ENCODE data around the gene NFE2L2.
"Not testable (repeated sequence)": the region's sequence is repeated elsewhere in the genome, so short reads cannot be mapped to it uniquely, and the experiment has no call there.

NFE2L2 gene

GRCh38 chr2:177264693-177265587 is at the start of gene NFE2L2:
TSS of gene NFE2L2 (minus strand) at chr2:177264727. CDS start at chr2:177264576, 151 bp downstream.
- peak; percentile 97 for DNase-seq (ENCODE audit: low read depth)

DNA sequence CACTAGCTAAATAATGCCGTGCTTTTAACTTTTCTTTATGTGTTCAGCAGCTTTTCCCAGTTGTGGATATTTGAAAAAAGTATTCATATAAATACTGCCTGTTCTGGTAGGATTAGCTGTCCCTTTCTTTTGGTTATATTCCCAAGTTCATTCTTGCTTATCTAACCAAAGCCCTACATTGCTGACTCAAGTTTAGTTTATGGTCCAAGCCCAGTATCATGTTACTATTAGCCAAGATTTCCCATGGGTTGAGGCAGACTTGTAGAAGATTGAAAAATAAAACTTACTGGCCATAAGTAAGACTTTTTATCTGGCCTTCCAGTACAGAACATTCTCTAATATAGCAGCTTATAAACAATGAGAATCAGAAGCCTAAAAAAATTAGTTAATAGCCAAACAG is 49.7 kb upstream of the NFE2L2 start:
- no peak for DNase-seq (ENCODE audit: low read depth)

GRCh38 chr2:177313162-177313781 is 48.7 kb upstream of the NFE2L2 start:
- no peak for DNase-seq (ENCODE audit: low read depth)

DNA sequence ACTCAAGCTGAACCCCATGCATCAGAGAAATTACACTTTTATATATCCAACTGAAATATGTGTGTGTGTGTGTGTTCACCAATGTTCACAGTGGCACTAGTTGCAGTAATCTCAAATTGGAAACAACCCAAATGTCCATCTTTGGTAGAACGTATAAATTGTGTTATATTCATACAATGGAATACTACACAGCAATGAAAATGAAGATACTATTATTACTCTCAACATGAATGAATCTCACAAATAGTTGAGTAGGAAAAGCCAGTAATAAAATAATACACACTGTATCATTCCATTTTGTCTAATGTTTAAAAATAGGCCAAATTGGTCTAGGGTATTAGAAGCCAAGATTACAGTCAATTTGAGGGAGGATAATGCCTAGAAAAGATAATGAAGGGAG is 48.0 kb upstream of the NFE2L2 start:
- no peak for DNase-seq (ENCODE audit: low read depth)

DNA sequence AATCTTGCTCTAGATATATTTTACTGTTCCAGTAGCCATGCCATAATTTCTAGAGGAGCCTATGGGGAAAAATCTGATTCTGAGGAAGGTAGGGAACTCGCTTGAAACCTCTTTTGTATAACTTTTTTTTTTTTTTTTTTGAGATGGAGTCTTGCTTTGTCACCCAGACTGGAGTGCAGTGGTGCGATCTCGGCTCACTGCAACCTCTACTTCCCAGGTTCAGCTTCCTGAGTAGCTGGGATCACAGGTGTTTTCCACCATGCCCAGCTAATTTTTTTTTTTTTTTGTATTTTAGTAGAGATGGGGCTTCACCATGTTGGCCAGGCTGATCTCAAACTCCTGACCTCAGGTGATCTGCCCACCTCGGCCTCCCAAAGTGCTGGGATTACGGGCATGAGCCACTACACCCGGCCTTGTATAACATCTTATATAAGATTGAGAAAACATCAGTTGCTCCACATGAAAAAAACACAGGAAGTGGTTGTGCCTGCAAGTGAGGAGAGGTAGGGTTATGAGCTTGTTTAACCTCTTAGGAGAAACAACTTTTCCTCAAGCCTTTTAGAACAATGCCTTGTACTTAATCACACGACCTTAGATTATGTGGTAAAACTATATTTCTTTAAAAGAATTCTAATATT is 45.3 kb upstream of the NFE2L2 start:
- not testable (repeated sequence) for DNase-seq (ENCODE audit: low read depth)

DNA sequence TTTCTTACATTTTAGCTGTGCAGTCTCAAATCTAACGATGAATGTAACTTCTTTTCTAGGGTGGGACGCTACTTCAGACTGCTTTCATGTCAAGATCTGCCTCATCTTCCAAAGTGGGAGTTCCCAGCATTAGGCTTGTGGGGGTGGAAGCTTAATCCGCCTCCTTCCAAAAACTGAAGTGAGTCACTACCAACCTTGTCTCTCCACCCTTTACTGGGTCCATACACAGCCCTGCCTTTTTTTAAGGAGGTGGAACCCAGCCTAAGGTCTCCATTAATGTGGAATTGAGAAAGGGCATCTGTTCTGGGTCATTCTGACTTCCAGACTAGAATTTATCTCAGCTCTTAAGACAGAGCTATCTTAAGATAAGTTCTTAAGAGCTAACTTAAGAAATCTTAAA is 42.0 kb upstream of the NFE2L2 start:
- DNase-seq (ENCODE audit: low read depth), result no peak

- no peak for DNase-seq (ENCODE audit: low read depth)
Observed at GRCh38 chr2:177303939-177304338, 39.4 kb upstream of the NFE2L2 start.

- DNase-seq (ENCODE audit: low read depth), result no peak
Observed at GRCh38 chr2:177302552-177302951, 38.0 kb upstream of the NFE2L2 start.

DNA sequence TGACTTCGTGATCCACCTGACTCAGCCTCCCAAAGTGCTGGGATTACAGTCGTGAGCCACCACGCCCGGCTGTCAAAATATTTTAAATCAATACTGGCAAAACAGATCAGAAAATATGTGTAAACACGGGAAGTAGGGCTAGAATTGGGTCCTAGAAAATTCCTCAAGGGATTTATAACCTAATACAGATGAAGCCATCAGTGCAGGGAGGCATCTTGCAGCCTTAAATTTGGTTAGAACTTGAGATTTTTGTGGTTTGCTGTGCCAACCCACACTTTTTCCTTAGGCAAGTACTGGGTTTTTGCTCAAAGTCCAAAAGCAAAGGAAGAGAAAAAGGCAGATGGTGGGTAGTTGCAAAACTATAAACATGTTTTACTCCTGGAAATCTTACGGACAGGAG is 33.7 kb upstream of the NFE2L2 start:
- no peak for DNase-seq (ENCODE audit: low read depth)

DNA sequence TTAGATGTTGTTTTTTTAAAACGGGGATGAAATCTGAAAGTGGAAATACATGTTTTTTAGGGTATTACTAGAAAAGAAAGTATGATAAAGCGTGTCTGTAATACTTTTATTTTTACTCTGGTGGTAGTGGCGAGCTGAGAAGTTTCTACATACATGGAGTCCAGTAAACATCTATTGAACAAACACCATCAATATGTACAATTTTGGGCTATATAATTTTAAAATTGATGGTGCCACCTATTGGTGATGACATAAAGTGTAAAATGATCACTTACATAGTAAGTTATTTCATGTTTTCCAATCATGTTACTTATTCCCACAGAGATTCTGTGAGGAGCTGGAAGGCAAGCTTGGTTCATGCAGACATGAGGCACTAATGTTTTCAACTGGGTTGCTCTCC is 31.5 kb upstream of the NFE2L2 start:
- no peak for DNase-seq (ENCODE audit: low read depth)

- no peak for DNase-seq (ENCODE audit: low read depth)
Observed at GRCh38 chr2:177295484-177295883, 31.0 kb upstream of the NFE2L2 start.

GRCh38 chr2:177291701-177292100 is 27.2 kb upstream of the NFE2L2 start:
- no peak for DNase-seq (ENCODE audit: low read depth)

GRCh38 chr2:177289824-177290628 is 25.5 kb upstream of the NFE2L2 start:
- no peak for DNase-seq (ENCODE audit: low read depth)

DNA sequence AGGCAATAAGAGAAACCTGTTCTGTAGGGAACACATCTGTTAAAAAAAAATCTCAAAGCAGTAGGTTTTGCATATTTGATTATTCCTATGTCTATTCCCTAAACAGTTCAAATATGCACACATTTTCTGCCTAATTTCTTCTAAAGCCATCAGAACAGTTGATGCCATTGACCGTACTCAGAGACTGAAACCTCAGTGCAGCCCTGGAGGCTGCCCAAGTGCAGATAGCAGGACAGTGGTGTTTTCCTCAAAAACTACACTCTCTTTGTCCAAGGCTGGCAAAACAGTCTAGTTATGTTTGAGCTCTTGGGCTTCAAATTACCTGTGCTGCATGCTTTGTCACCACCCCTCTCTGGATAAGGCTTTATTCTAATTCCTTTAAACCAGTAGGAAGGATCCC is 23.3 kb upstream of the NFE2L2 start:
- no peak for DNase-seq (ENCODE audit: low read depth)

DNA sequence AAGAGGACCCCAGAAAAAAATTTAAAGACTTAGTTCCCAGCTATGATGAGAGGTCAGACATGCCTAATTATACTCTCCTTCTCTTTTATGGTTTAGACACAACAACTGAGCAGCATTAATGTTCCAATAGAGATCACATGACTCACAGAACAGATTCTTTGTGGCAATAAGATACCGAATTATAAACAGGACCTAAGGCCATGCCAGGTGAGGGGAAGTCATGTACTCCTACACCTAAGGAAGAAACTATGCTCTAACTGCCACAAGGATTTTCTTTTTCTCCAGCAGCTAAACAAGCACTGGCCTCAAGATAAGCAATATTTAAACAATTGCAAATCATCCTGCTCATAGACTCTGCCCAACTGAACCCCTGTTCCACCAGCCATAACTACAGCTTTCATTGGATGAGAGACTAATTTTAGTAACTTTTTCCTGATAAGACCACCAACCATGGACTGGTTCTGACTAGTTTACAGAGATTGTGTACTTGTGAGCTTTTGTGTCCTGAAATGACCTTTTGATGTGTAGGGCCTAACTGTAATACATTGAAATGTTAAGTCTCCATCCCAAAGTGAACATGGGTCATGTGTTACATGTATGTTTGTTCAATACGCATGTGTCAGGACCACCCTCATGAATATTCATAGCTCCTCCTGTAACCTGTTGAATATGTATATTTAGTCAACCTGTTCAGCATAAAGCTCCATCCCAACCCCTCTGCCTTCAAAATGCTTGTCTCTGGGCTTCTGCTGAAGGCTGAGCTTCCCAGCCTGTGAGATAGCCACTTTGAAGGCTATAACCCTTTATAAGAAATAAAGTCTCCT is 21.6 kb upstream of the NFE2L2 start:
- no peak for DNase-seq (ENCODE audit: low read depth)

DNA sequence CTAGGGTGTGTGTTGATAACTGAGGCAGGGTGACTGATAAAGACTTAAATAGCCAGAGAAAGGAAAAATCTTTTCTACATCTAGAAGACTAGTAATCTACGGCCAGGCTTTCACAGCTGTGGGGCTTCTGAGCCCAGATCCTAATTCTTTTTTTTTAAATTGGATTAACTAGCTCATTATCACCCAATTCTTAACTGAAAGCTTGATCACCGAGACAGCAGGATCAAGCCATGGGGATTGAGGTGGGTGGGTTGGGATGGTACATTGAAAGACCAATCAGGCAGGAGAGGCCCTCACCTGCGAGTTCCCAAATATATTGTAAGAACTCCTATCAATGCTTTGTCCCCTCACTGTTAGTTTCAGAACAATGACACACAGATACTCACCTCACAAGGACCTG is 20.0 kb upstream of the NFE2L2 start:
- no peak for DNase-seq (ENCODE audit: low read depth)

- DNase-seq (ENCODE audit: low read depth), result no peak
Observed at GRCh38 chr2:177283906-177284305, 19.4 kb upstream of the NFE2L2 start.

DNA sequence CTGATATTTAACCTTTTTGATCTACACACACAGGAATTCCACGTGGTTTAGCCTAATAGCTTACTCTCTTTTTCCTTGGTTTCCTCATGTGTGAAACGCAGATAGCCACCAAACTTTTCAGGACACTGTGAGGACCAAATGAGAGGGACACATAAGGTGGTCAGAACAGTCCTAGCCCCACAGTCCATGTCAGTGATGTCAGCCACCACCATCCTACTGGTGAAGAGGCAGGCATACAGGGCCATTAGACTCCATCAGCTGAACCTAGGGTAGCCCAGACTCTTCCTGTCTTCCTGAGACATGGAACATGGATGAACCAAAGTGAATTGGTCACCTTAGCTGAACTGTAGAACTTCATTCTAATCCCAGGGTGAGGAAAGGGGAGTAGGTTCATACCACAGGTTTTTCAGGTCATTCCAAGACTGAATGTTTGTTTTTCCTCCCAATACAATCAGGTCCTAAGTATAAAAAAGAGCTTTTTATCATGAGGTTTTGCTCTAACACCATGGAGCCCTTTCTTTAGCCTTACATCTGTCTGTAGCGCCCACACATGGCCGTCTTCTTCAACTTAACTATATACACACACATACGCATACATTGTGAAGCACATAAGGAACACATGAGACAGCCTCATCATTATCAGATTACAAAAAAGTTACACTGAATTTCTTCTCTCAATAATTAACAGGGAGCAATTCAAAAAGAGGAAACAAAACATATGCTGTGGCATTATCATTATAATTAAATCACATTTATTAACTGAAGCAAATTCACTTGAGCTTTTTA is 18.5 kb upstream of the NFE2L2 start:
- no peak for DNase-seq (ENCODE audit: low read depth)

DNA sequence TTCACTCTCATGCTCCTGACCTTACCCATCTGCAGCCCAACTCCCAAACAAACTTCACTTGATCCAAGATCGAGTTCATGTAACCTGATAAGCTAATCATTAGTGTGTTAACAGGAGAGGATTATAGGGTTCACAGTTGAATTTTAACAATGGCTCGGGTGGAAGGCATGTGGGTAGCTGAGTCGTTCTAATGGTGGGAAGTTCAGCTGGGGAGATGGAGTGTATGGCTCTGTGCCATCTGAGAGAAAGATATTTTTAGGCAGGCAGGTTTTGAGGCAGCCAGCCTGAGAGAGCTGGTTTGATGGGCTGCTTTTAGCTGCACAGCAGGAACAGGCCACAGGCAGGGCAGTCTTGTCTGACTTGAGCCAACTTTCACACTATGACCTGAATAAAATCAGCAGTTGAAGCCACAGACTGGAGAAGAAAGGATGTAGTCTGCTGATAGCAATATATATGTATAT is 17.7 kb upstream of the NFE2L2 start:
- DNase-seq (ENCODE audit: low read depth), result no peak

- DNase-seq (ENCODE audit: low read depth), result no peak
Observed at GRCh38 chr2:177281400-177282180, 17.1 kb upstream of the NFE2L2 start.
